HEK293 (cell line): ENCODE results near the gene BOLL.

ENCODE experiments used
- FEZF1 ChIP-seq: fragments of 450-650 bp; formaldehyde crosslinking; IDR thresholded peaks from 2 replicates; pipeline ENCODE4 v1.5.1; 2016; ENCODE audit warnings: missing biosample characterization, missing genetic modification characterization
- PATZ1 ChIP-seq: fragments of 450-650 bp; formaldehyde crosslinking; IDR thresholded peaks from 2 replicates; pipeline ENCODE4 v1.5.1; 2016; ENCODE audit warnings: missing biosample characterization, missing genetic modification characterization
- REST ChIP-seq: fragments of 450-650 bp; formaldehyde crosslinking; IDR thresholded peaks from 2 replicates; pipeline ENCODE4 v1.5.1; 2016; ENCODE audit warnings: missing biosample characterization, missing genetic modification characterization
- TCF7L2 ChIP-seq: IDR thresholded peaks from 2 replicates; pipeline ENCODE4 v1.6.1; 2011; ENCODE audit warnings: low read depth, mild to moderate bottlenecking, inconsistent platforms, low read length, moderate library complexity, borderline replicate concordance
- TRIM28 ChIP-seq: IDR thresholded peaks from 2 replicates; pipeline ENCODE4 v1.6.1; 2011; ENCODE audit warnings: low read length, control low read depth, borderline replicate concordance
- ZBTB49 ChIP-seq: fragments of 450-650 bp; formaldehyde crosslinking; IDR thresholded peaks from 2 replicates; pipeline ENCODE4 v1.5.1; 2016; ENCODE audit warnings: missing biosample characterization, missing genetic modification characterization, low read depth
- ZNF341 ChIP-seq: fragments of 450-650 bp; formaldehyde crosslinking; IDR thresholded peaks from 2 replicates; pipeline ENCODE4; 2016; ENCODE audit warnings: low read depth, missing biosample characterization, missing genetic modification characterization
- ZNF488 ChIP-seq: fragments of 450-650 bp; formaldehyde crosslinking; IDR thresholded peaks from 2 replicates; pipeline ENCODE4 v1.5.1; 2016; ENCODE audit warnings: missing biosample characterization, missing genetic modification characterization
- ZNF626 ChIP-seq: fragments of 450-650 bp; sonication (Bioruptor Pico); formaldehyde crosslinking; IDR thresholded peaks from 2 replicates; pipeline ENCODE4 v1.5.1; 2018; ENCODE audit warnings: missing biosample characterization, missing genetic modification characterization, inconsistent platforms
- TF ChIP-seq, protein P1 (sequence below): fragments of 450-650 bp; formaldehyde crosslinking; IDR thresholded peaks from 2 replicates; pipeline ENCODE4 v1.5.1; 2016; ENCODE audit warnings: missing biosample characterization, missing genetic modification characterization
- TF ChIP-seq, protein P2 (sequence below): fragments of 450-650 bp; formaldehyde crosslinking; IDR thresholded peaks from 2 replicates; pipeline ENCODE4; 2016; ENCODE audit warnings: missing biosample characterization, missing genetic modification characterization

- no peak for TF ChIP-seq TCF7L2
- TF ChIP-seq, protein P1, sequence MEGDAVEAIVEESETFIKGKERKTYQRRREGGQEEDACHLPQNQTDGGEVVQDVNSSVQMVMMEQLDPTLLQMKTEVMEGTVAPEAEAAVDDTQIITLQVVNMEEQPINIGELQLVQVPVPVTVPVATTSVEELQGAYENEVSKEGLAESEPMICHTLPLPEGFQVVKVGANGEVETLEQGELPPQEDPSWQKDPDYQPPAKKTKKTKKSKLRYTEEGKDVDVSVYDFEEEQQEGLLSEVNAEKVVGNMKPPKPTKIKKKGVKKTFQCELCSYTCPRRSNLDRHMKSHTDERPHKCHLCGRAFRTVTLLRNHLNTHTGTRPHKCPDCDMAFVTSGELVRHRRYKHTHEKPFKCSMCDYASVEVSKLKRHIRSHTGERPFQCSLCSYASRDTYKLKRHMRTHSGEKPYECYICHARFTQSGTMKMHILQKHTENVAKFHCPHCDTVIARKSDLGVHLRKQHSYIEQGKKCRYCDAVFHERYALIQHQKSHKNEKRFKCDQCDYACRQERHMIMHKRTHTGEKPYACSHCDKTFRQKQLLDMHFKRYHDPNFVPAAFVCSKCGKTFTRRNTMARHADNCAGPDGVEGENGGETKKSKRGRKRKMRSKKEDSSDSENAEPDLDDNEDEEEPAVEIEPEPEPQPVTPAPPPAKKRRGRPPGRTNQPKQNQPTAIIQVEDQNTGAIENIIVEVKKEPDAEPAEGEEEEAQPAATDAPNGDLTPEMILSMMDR (tag by site-specific recombination): no peak
- no peak for TF ChIP-seq ZNF341 (tag by site-specific recombination)
- no peak for TF ChIP-seq FEZF1
- TF ChIP-seq PATZ1 (tag by site-specific recombination): no peak
- TF ChIP-seq REST (tag by site-specific recombination): no peak
- TF ChIP-seq ZBTB49 (tag by site-specific recombination): no peak
- TF ChIP-seq, protein P2, sequence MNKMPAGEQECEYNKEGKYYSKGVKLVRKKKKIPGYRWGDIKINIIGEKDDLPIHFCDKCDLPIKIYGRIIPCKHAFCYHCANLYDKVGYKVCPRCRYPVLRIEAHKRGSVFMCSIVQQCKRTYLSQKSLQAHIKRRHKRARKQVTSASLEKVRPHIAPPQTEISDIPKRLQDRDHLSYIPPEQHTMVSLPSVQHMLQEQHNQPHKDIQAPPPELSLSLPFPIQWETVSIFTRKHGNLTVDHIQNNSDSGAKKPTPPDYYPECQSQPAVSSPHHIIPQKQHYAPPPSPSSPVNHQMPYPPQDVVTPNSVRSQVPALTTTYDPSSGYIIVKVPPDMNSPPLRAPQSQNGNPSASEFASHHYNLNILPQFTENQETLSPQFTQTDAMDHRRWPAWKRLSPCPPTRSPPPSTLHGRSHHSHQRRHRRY (tag by site-specific recombination): no peak
- TF ChIP-seq ZNF488 (tag by site-specific recombination): no peak
- no peak for TF ChIP-seq ZNF626
- TF ChIP-seq TRIM28: no peak
Measured at GRCh38 chr2:197813093-197813787, 28.1 kb upstream of the BOLL start.
